Jurkat, Clone E6-1 (cell line): Measurements from ENCODE around the gene CSNK1G2.

Experiments used
- DNase-seq: peaks from one replicate; pipeline ENCODE4 v3.0.0-alpha.2; 2011; ENCODE audit warnings: low read depth, low spot score
- H3K4me3 ChIP-seq: 2 replicates; pipeline ENCODE4 v1.5.1; 2011; ENCODE audit warnings: mild to moderate bottlenecking, low read length, control low read depth, moderate library complexity

The CSNK1G2 gene

GRCh38 chr19:1999856-2000515 lies 59.0 kb downstream of the CSNK1G2 start:
- no peak overlapping the region for H3K4me3 ChIP-seq
- no peak for DNase-seq

GRCh38 chr19:2003874-2004273 lies 62.9 kb downstream of the CSNK1G2 start:
- DNase-seq = no peak
- no peak overlapping the region for H3K4me3 ChIP-seq

- no peak overlapping the region for H3K4me3 ChIP-seq
- no peak for DNase-seq
Measured at GRCh38 chr19:2010135-2010668, 69.2 kb downstream of the CSNK1G2 start.

- DNase-seq = no peak
- no peak overlapping the region for H3K4me3 ChIP-seq
Measured at GRCh38 chr19:2011169-2011568, 70.2 kb downstream of the CSNK1G2 start.

GRCh38 chr19:2012941-2013682 lies 72.1 kb downstream of the CSNK1G2 start:
- H3K4me3 ChIP-seq = no peak overlapping the region
- no peak for DNase-seq

- H3K4me3 ChIP-seq = no peak overlapping the region
Measured at GRCh38 chr19:2013683-2013961, 72.7 kb downstream of the CSNK1G2 start.

GRCh38 chr19:2014131-2014571 lies 73.2 kb downstream of the CSNK1G2 start:
- DNase-seq = no peak
- H3K4me3 ChIP-seq = peak overlapping the region; percentile 75

More at GRCh38 chr19:2013683-2013961, 72.7 kb downstream of the CSNK1G2 start:
- DNase-seq = no peak

GRCh38 chr19:2014731-2015607 lies 74.0 kb downstream of the CSNK1G2 start:
- DNase-seq = no peak

GRCh38 chr19:2015608-2015950 lies 74.6 kb downstream of the CSNK1G2 start, which contains the start of gene BTBD2:
BTBD2 (minus strand) TSS chr19:2015714; CDS start chr19:2015703, 11 bp downstream.
- H3K4me3 ChIP-seq = peak within 1 kb of the TSS; percentile 75
- peak; percentile 81 for DNase-seq

More at GRCh38 chr19:2014731-2015607, 74.0 kb downstream of the CSNK1G2 start:
- peak overlapping the region; percentile 75 for H3K4me3 ChIP-seq

GRCh38 chr19:2016041-2016807 lies 75.3 kb downstream of the CSNK1G2 start:
- peak; percentile 74 for DNase-seq
- peak overlapping the region; percentile 35 for H3K4me3 ChIP-seq

GRCh38 chr19:2018752-2019151 lies 77.8 kb downstream of the CSNK1G2 start:
- no peak for DNase-seq
- no peak overlapping the region for H3K4me3 ChIP-seq

- H3K4me3 ChIP-seq = no peak overlapping the region
- no peak for DNase-seq
Measured at GRCh38 chr19:2021453-2022140, 80.6 kb downstream of the CSNK1G2 start.

- H3K4me3 ChIP-seq = no peak overlapping the region
- DNase-seq = no peak
Measured at GRCh38 chr19:2022289-2022688, 81.3 kb downstream of the CSNK1G2 start.

- DNase-seq = no peak
Measured at GRCh38 chr19:2026770-2027169, 85.8 kb downstream of the CSNK1G2 start.

GRCh38 chr19:2027361-2027760 lies 86.4 kb downstream of the CSNK1G2 start:
- no peak for DNase-seq
- H3K4me3 ChIP-seq = no peak overlapping the region

More at GRCh38 chr19:2026770-2027169, 85.8 kb downstream of the CSNK1G2 start:
- no peak overlapping the region for H3K4me3 ChIP-seq
